ENCODE results near the gene SLC38A5.

The SLC38A5 gene

DNA sequence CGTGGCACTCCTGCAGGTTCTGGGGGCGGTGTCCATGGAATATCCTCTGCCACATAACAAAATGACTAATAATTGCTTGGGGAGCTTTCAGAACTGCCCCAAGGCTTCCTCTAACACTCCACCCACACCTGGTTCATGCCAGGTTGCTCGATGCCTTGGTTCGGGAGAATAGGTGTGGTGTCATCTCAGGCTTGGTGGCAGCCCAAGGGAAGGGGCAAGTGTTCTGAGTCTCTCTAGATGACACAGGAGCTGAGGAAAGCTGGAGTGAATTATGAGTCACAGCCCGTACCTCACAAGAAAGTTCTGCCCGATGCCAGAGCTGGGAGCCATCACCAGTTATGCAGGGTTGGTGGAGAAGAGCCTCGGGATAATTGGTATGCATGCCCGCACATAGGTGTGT lies 20.6 kb upstream of the SLC38A5 start:
- no peak for DNase-seq

DNA sequence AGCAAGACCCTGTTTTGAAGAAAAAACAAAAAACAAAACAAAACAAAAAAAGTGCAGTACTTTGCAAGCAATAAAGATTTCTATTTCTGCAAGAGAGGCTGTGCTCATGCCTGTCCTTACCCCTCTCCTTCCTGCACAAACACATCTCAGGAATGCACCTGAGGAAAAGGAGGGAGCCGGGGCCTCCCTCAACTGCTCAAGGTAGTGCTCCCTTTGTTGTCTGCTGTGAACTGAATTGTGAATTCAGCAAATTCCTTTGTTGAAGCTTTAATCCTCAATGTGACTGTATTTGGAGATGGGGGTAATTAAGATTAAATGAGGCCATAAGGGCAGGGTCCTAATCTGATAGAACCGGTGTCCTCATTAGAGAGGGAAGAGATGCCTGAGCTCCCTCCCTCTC lies 19.8 kb upstream of the SLC38A5 start:
- no peak for DNase-seq

DNA sequence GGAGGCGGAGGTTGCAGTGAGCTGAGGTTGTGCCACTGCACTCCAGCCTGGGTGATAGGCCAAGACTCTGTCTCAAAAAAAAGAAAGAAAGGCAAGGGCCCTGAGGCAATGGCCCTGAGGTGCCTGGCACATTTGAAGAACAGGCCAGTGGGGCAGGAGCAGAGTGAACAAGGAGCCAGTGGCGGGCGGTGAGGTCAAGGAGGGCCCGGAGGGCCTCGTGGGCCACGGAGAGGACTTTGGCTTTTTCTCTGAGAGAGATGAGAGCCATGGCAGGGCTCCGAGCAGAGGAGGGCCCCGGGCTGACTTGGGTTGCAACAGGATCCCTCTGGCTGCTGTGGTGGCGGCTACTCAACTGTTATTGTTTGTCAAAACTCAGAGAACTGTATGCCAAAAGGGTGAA lies 19.2 kb upstream of the SLC38A5 start:
- DNase-seq = no peak

DNA sequence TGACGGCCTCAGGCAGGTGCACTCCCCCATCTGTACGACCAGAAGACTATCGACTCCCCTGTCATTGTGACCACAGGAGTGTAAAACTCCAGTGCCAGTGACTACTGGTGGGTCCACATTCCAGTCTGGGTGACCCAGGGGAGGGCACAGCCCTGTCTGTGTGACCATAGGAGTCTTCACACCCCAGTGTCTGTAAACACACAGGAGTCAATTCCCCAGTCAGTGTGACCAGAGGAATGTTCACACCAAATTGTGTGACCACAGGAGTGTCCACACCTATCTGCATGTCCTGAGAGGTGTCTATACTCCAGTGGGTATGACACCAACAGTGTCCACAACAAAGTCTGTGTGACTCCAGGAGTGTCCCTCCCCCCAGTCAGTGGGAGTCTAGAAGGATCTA lies 18.0 kb upstream of the SLC38A5 start:
- DNase-seq = no peak

DNA sequence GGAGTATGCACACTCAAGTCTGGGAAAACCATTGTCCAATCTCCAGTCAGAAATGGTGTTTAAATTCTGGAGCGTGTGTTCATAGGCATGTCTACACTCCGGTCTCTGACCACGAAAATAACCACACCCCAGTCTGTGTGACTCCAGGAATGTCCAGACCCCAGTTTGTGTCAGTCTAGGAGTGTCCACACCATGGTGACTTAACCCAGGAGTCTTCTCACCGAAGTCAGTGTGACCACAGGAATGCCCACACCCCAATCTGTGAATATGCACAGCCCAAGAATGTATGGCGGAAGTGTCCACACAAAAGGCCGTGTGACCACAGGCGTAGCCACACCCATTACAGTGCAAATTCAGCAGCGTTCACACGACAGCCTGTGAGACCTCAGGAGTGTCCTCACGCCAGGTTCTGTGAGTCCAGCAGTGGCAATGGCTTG lies 17.3 kb upstream of the SLC38A5 start:
- no peak for DNase-seq

DNA sequence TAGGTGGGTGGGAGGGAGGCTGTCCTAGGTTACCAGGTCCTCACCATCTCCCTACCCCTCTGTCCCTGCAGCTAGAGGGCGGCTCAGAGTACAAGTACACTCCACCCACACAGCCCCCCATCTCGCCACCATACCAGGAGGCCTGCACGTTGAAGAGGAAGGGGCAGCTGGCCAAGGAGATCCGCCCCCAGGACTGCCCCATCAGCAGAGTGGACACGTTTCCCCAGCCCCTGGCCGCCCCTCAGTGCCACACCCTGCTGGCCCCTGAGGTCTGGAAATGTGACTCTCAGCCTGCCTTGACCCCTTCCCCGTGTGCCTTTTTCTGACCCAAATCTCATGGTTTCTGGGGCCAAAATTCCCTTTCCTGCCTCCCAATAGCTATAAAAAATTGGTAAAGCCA lies 12.5 kb upstream of the SLC38A5 start:
- no peak for DNase-seq

DNA sequence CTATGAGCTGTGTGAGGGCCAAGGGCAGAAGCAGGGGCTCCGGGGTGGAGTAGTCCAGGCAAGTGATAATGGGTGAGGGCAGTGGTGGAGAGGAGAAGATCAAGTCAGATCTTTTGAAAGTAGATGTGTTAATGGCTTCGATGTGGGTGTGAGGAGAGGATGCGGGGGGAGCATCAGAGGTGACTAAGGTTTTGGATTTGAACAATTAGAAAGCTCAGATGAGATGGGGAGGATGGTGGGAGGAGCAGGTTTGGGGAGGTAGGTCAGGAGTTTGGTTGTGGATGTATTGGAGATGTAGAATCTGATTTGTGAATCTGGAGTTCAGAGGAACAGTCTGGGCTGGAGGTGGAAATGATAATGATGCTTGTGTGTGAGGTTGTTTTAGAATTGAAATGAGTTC lies 10.5 kb upstream of the SLC38A5 start:
- no peak for DNase-seq

DNA sequence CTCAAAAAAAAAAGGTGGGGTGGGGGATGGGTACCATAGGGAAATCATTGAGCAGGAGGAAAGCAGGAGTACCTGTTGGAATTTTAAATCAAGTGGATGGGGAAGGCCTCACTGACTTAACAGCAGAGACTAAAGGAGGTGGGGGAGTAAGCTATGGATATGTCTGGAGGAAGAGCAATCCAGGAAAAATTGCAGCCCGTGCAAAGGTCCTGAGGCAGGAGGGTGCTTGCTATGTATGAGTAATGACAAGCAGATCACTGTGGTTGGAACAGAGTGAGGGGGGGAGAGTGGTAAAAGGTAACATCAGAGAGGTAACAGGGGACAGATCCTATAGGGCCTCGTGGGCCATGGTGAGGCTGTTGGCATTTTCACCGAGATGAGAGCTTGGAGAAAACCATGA lies 10.1 kb upstream of the SLC38A5 start:
- no peak for DNase-seq

DNA sequence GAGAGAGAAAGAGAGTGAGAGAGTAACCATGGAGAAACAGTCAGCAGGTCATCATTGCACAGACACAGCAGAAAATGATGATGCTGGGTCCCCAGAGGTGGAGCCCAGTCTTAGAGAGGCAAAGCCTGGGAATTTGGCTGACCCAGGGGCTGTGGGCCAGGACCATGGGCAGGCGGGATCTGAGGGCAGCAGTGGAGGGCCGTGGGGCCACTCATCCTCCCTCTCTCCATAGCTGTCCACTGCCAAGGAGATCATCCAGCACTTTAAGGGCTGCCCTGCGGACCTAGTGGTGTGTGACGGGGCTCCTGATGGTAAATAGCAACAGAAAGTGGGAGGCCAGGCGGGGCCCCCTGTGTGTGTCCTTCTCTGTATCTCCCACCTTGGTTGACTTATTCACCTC lies 8.7 kb upstream of the SLC38A5 start:
- DNase-seq = no peak

DNA sequence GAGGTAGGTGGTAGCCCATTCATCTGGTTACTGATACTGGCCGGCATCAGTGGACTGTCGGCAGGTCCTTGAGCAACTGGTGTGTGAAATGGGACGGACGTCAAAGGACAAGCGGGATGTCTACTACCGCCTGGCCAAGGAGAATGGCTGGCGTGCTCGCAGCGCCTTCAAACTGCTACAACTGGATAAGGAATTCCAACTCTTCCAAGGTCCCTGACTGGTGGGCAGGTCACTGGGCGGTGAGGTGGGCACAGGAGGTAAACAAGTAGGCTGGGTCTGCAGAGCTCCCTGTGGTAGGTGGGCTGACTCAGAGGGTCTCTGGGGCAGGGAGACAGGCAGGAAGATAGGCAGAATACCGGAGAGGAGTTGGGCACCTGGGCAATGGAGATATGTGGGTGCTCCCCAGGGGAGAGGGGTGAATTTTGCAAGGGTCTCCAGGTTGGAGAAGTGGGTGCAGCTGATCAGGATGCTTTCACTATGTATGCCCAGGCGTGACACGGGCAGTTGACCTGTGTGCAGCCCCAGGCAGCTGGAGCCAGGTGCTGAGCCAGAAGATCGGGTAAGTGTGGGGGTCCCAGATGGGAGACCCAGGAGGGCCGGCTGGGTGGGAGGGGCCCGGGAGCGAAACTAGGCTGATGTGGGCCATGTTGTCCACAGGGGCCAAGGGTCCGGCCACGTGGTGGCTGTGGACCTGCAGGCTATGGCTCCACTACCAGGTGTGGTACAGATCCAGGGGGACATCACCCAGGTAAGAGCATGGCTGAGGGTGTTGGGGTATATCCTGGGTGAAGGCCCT lies 8.1 kb upstream of the SLC38A5 start:
- DNase-seq = no peak

DNA sequence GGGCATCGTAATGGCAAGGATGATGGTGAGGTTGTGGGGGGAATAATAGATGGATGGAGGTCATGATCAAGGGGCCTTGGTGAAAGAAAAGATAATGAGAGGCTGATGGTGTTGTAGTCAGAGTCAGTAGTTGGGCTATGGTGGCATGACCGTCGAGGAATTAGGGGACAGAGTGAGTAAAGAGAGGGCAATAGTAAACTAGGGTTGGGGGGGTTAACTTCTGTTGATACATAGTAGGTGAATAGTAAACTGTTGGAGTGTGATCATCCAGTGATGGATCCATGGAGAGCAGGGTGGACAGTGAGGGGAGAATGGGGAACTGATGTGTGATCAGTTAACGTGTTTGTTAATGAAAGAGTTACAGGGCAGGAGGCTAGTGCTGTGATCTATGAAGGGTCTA lies 6.9 kb upstream of the SLC38A5 start:
- DNase-seq = no peak

DNA sequence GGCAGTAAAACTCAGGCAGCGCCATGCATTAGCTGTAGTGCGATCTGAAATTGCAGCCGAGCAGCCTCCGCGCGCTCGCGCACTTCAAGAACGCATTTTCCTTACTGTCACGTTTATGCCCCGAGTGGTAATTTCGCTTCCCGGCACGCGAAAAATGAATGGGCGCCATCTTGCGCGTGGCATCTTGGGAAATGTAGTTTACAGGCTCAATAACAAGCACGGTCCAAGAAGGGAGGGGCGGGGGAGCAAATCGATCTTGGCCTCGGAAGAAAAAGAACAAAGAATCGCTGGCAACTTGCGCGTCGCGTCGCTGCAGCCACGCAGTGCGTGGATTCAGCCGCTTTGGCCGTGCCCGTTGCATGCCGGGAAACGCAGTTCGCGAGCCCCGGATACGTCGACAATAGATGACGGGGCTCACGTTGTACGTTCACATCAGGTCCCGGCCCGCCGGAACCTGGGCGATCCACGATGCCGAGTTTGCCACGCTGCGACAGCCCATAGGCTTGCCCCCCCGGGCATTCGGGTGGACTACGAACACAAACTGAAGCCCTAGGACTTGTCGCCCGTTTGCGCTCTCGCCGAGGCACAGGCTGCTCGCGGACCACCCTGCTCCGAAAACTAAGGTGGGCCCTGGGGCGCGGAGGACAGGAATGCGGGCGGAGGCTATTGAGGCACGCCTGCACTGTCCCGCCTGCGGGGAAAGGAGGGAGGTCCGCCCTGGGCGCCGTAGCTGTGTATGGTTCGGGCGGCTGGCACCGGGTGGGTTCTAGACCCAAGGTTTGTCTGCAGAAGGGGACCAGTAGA lies 5.9 kb upstream of the SLC38A5 start, which contains the start of gene FTSJ1:
Gene FTSJ1 (plus strand): TSS at position 426 of the 804 bp plus-strand sequence. CDS start 1,849 bp downstream, outside the sequence.
- DNase-seq = peak; percentile 82

DNA sequence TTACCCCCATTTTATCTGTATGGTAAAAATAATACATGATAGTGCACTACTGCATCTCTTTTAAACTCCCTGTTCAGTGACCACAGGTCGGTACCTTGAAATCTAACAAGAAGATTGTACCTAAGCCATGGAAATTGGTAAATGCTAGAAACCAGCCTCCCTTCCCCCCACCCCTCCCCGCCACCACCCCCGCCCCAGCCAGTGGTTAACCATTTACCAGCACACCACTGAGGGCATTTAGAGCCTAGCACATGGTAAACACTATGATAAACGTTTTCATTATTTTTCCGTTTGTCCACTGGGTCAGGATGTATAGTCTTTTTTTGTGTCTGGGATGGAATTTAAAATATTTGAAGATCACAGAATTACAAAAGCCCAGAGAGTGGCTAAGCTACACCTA lies 5.2 kb upstream of the SLC38A5 start:
- DNase-seq = no peak

DNA sequence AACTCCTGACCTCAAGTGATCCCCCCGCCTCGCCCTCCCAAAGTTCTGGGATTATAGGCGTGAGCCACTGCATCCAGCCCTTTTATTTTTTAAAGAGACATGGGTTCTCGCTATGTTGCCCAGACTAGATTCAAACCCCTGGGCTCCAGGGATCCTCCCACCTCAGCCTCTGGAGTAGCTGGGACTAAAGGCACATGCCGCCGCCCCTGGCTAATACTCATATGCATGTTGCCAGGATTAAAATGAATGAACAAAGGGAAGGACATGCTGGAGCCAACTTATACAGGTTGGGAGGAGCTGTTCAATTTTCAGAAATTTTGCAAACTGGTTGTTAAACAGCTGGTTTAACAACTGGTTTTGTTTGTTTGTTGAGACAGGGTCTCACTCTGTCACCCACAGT lies 4.5 kb upstream of the SLC38A5 start:
- no peak for DNase-seq

DNA sequence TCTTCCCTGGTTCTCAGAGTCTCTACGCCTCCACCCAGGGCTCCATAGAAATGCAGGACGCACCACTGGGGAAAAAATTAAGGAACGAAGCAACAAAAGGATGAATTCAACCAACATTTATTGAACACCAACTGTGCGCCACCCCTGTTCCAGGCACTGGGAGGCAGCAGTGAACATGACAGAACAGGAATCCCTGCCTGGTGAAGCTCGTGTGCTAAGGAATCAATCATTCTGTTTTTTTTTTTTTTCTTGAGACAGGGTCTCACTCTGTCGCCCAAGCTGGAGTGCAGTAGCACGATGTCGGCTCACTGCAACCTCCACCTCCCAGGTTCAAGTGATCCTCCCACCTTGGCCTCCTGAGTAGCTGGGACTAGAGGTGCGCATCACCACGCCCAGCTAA lies 4.1 kb upstream of the SLC38A5 start:
- no peak for DNase-seq

DNA sequence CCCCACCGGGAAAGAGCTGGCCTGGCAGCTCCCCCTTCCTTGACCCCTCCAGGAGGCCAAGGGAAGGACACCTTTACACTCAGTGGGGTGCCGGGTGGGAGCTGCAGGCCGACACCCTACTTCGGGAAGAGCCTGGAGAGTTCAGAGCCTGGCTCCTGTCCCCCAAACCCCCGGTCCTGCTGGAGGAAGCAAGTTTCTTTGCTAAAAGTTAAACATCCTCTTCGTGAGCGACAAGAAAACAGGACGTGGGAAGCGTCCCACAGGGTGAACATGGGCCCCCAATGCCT lies 3.6 kb upstream of the SLC38A5 start:
- no peak for DNase-seq

DNA sequence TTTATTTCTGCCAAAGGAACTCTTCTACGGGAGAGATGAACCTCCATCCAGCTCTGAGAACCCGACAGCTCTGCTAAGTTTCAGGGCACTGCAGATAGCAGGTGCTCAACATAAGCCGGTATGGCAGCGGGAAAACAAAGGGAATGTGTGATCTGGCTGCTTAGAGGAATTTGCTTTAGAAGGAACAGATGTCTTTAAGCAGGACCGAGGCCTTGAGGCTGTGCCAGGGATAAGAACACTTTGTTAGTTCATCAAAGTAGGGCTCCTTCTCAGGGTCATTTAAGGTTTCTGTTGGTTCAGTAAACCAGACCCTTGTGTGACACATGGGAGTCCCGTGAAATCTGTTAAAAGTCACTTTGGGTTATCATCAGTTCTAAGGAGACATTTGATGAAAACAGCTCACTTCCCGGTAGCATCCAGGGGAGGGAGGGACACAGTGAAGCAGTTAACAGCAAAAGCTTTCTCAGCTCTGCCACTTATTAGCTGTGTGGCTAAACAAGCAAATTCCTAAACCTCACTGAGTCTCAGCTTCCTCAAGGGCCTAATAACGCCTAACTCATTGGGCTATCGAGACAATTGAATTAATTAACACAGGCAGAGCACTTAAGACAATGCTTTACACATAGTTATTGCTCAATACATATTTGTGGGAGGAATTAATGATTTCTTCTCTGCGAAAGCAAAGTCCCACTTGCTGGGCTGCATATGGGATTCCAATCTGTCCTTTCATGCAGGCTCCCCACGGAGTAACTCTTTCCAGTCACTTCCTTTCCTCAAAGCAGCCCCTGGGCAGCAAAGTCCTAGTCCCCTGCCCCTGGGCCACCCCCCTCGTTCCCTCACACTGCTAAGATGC lies 3.0 kb upstream of the SLC38A5 start:
- DNase-seq = no peak

DNA sequence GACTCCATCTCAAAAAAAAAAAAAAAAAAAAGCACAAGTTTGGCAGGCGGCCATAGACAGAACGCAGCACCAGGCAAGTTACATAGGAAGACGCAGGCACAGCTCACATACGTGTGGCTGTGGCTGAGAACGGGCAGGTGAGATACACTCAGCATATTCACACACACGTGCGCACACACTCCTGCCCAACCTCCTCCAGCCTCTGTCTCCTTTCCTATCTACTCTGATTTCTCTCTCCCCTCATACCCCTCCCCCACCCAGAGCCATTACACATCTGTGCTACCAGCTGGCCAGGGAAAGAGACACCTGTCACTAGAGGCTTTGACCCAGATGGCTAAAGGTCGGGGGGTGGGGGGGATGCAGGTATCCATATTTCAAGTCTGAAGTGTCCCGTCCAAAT lies 2.2 kb upstream of the SLC38A5 start:
- no peak for DNase-seq

DNA sequence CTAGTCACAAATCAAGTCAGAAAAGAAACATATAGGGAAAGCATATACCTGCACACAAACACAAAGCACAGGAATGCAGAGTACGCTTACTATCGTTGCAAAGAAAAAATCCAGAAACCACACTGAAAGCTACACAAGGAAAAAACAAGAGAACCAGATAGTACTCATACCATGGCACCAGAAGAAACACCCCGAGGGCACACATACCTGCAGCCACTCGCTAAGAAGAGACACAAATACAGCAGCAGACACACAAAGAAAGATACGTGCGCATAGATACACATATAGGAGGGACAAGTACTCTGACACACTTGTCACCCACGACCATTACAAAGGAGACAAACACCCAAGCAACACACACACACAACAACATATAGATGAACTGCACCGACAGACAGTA lies 1.4 kb upstream of the SLC38A5 start:
- DNase-seq = no peak

DNA sequence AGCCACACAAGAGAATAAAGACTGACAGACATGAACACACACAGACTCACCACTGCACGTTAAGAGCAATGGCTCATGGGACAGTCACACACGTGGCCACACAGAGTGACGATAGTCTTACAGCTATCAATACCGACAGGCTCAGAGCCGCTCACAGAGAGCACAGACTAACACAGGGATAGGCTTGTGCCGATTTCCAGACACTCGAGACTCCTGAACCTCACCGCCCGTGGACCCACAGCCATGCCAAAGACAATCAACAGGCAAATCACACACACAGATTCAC lies 716 bp upstream of the SLC38A5 start:
- no peak for DNase-seq

DNA sequence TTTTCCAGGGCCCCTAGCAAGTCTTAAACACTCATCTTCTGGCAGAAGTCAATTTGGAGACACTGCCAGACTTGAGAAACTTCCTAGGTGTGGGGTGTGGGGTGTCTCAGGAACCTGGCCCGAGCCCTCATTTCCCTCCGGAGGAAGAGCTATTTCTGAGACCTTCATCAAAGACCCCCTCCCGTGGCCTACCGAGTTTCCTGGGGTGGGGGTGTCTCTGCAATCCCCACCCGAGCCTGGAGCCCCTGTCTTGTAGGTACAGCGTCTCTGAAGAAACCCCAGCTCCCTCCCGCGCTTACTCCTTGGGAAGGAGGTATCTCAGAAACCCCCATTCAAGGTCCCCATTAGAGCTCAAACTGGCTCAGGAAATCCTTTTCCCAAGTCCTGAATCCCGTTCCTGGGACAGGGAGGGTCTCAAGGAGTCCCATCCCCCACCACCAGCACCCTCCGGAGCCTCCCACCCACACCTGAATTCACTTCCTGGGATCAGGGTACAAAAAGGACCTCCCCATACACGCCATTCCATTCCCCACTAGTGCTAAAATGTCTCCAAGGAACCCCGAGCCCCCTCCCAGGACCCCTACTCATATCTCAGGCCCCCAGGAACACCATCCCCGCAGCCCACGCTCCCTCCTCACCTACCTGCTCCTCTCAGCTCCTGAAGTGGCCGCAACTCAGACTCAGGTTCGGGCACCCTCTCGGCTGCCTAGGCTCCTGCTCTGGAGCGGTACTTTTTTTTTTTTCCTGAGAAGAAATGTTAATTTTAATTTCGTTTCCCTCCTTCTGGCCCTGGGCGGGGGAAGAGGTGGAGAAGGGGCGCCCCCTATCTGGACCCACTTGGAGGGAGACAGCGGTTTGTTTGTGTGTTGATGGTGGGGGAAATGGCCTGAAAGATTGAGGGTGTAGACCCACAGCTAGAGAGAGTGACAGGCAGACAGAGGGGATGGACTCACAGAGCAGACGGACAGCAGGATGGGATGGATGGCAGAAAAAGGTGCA lies 1.1 kb downstream of the SLC38A5 start:
- peak; percentile 29 for DNase-seq

DNA sequence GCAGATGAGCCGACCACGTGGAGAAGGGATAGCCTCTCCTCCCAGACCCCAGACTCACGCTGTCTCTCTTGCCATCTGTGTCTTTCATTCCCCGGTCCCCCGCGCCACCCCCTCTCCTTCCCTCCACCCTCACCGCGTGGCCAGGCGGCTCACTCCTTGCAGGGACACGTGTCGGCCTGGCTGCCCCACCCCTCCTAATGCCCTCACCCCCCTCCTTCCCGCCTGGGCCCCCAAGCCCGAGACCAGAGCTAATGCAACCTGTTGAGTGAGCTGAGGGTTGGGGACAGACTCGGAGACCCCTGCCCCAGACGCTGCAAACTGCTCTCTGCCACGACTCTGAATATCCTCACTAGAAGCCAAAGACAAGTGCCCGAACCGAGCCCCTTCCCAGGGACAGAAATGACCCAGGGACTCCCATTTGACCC lies 1.8 kb downstream of the SLC38A5 start:
- peak; percentile 16 for DNase-seq

Measured in activated gamma-delta T cell treated with Interleukin-2 at 50 U/mL for 16 hours (primary cell).